IMR-90 (cell line): ENCODE measurements around the gene MAP6. TPM values are rescaled to one million over a fixed set of nuclear protein-coding genes. Genes with fewer than 3 reads are reported as not detected.

Source experiments
- ATAC-seq: fragments of 200-7000 bp; cut with Tn5 transposase; 2 replicates; pipeline ENCODE4 v1.9.1; 2020; ENCODE audit warnings: low read depth, mild to moderate bottlenecking, moderate library complexity
- BruUV-seq: library from RNA; stranded (reverse); fragments of 400-500 nt; replicated peaks from 2 replicates; lab custom pipeline; 2021; lab: Mats Ljungman, UMichigan
- CTCF ChIA-PET: fragments of 300-600 bp; formaldehyde crosslinking; extraction: SDS; loops from one replicate; lab custom pipeline; 2021; ENCODE audit warnings: antibody characterized with exemption; lab: Yijun Ruan, JAX
- POLR2A ChIA-PET: fragments of 300-600 bp; sonication (Branson Sonifier 250); formaldehyde crosslinking; loops from one replicate; lab custom pipeline; 2022; ENCODE audit warnings: antibody characterized with exemption; ENCODE audit not compliant: unreplicated experiment; lab: Charles Lee
- DNase-seq: peaks from one replicate; pipeline ENCODE4 v3.0.0; 2013
- H2AFZ ChIP-seq: replicated peaks from 2 replicates; pipeline ENCODE3; 2013; ENCODE audit warnings: low read length, mild to moderate bottlenecking; ENCODE audit not compliant: poor library complexity
- H2AK5ac ChIP-seq: 2 replicates; pipeline ENCODE4 v1.6.1; 2013; ENCODE audit warnings: low read depth, low read length, inconsistent platforms
- H2AK9ac ChIP-seq: replicated peaks from 2 replicates; pipeline ENCODE3; 2013; ENCODE audit warnings: mild to moderate bottlenecking, low read depth, low read length, moderate library complexity; ENCODE audit not compliant: poor library complexity
- H2BK120ac ChIP-seq: 2 replicates; pipeline ENCODE4 v1.6.1; 2013; ENCODE audit warnings: low read depth, low read length, inconsistent platforms
- H2BK15ac ChIP-seq: 3 replicates; pipeline ENCODE4 v1.6.1; 2013; ENCODE audit warnings: low read depth, low read length, inconsistent platforms
- H2BK20ac ChIP-seq: 2 replicates; pipeline ENCODE4 v1.6.1; 2013; ENCODE audit warnings: low read depth, mild to moderate bottlenecking, inconsistent platforms, low read length, moderate library complexity
- H2BK5ac ChIP-seq: 2 replicates; pipeline ENCODE4 v1.6.1; 2013; ENCODE audit warnings: mild to moderate bottlenecking, low read depth, low read length, inconsistent platforms; ENCODE audit not compliant: poor library complexity, severe bottlenecking
- H3K14ac ChIP-seq: replicated peaks from 2 replicates; pipeline ENCODE4 v1.6.1; 2013; ENCODE audit warnings: low read depth, low read length, inconsistent platforms
- H3K18ac ChIP-seq: 2 replicates; pipeline ENCODE4 v1.6.1; 2013; ENCODE audit warnings: low read depth, low read length, control low read depth
- H3K23ac ChIP-seq: 2 replicates; pipeline ENCODE4 v1.6.1; 2013; ENCODE audit warnings: low read depth, low read length, inconsistent platforms
- H3K27ac ChIP-seq: 2 replicates; pipeline ENCODE4 v1.5.1; 2013; ENCODE audit warnings: mild to moderate bottlenecking, control low read depth, low read length; ENCODE audit not compliant: insufficient read depth
- H3K27me3 ChIP-seq: 2 replicates; pipeline ENCODE4 v1.6.1; 2013; ENCODE audit warnings: low read length; ENCODE audit not compliant: control insufficient read depth, insufficient read depth
- H3K36me3 ChIP-seq: 2 replicates; pipeline ENCODE4 v1.6.1; 2013; ENCODE audit warnings: low read length, mixed read lengths; ENCODE audit not compliant: control insufficient read depth, insufficient read depth
- H3K4ac ChIP-seq: 2 replicates; pipeline ENCODE4 v1.6.1; 2013; ENCODE audit warnings: low read depth, low read length, inconsistent platforms
- H3K4me1 ChIP-seq: 2 replicates; pipeline ENCODE4 v1.6.1; 2013; ENCODE audit warnings: low read length, mixed read lengths; ENCODE audit not compliant: control insufficient read depth, insufficient read depth
- H3K4me2 ChIP-seq: 2 replicates; pipeline ENCODE4 v1.6.1; 2013; ENCODE audit warnings: low read depth, mild to moderate bottlenecking, control low read depth, low read length, moderate library complexity
- H3K4me3 ChIP-seq: 2 replicates; pipeline ENCODE4 v1.5.1; 2013; ENCODE audit warnings: low read depth, mild to moderate bottlenecking, control low read depth, low read length, moderate library complexity; ENCODE audit not compliant: insufficient read depth
- H3K56ac ChIP-seq: 2 replicates; pipeline ENCODE4 v1.6.1; 2013; ENCODE audit warnings: low read length, inconsistent platforms; ENCODE audit not compliant: insufficient read depth; ENCODE audit errors: extremely low read depth
- H3K79me1 ChIP-seq, 2 experiments: 2 replicates each; pipeline ENCODE4 v1.6.1; 2013; ENCODE audit warnings: low read length in 2 of 2, inconsistent platforms in 1 of 2, low read depth in 1 of 2
- H3K9ac ChIP-seq: 2 replicates; pipeline ENCODE4 v1.6.1; 2013; ENCODE audit warnings: low read depth, low read length, control low read depth
- H3K9me1 ChIP-seq: 2 replicates; pipeline ENCODE4 v1.6.1; 2013; ENCODE audit warnings: low read length, inconsistent platforms; ENCODE audit not compliant: insufficient read depth
- H3K9me3 ChIP-seq: 2 replicates; pipeline ENCODE4 v1.6.1; 2013; ENCODE audit warnings: low read length; ENCODE audit not compliant: control insufficient read depth, insufficient read depth
- H4K20me1 ChIP-seq: 2 replicates; pipeline ENCODE4 v1.6.1; 2013; ENCODE audit warnings: low read length, inconsistent platforms; ENCODE audit not compliant: insufficient read depth
- H4K5ac ChIP-seq: 2 replicates; pipeline ENCODE4 v1.6.1; 2013; ENCODE audit warnings: mild to moderate bottlenecking, low read depth, low read length, control low read depth
- H4K8ac ChIP-seq, 2 experiments: 2 replicates each; pipeline ENCODE4 v1.6.1; 2013; ENCODE audit warnings: low read depth in 2 of 2, low read length in 2 of 2, control low read depth in 1 of 2, inconsistent platforms in 1 of 2
- H4K91ac ChIP-seq: 2 replicates; pipeline ENCODE4 v1.6.1; 2013; ENCODE audit warnings: low read depth, low read length, inconsistent platforms; ENCODE audit not compliant: insufficient read depth
- CEBPB ChIP-seq: IDR thresholded peaks from 2 replicates; pipeline ENCODE4 v1.6.1; 2012; ENCODE audit warnings: low read depth, low read length, improper control_type of control experiment
- CHD1 ChIP-seq: IDR thresholded peaks from 2 replicates; pipeline ENCODE4 v1.6.1; 2012; ENCODE audit warnings: low read depth, low read length, improper control_type of control experiment
- CTCF ChIP-seq: conservative IDR thresholded peaks from 2 replicates; pipeline ENCODE4 v1.5.1; 2012; ENCODE audit warnings: mild to moderate bottlenecking, low read depth, low read length, improper control_type of control experiment
- FOS ChIP-seq: fragments of 150-350 bp; IDR thresholded peaks from 2 replicates; pipeline ENCODE4 v1.6.1; 2016; ENCODE audit warnings: low read depth, low read length
- MAFK ChIP-seq: IDR thresholded peaks from 2 replicates; pipeline ENCODE4 v1.6.1; 2012; ENCODE audit warnings: low read depth, low read length, improper control_type of control experiment
- MAZ ChIP-seq: IDR thresholded peaks from 2 replicates; pipeline ENCODE4 v1.6.1; 2012; ENCODE audit warnings: low read depth, mild to moderate bottlenecking, low read length, improper control_type of control experiment, moderate library complexity, borderline replicate concordance
- NFE2L2 ChIP-seq: fragments of 150-350 bp; IDR thresholded peaks from 2 replicates; pipeline ENCODE4 v1.6.1; 2016; ENCODE audit warnings: low read depth, mild to moderate bottlenecking, low read length
- RCOR1 ChIP-seq: IDR thresholded peaks from 2 replicates; pipeline ENCODE4 v1.6.1; 2012; ENCODE audit warnings: mild to moderate bottlenecking, low read length, improper control_type of control experiment; ENCODE audit not compliant: insufficient replicate concordance
- RFX5 ChIP-seq: IDR thresholded peaks from 2 replicates; pipeline ENCODE4 v1.8.0; 2012; ENCODE audit warnings: low read depth, mild to moderate bottlenecking, low read length, moderate library complexity
- USF2 ChIP-seq: fragments of 150-350 bp; IDR thresholded peaks from 2 replicates; pipeline ENCODE4 v1.6.1; 2017; ENCODE audit warnings: mild to moderate bottlenecking, antibody characterized with exemption, low read length, low read depth
- WGBS, 2 experiments: methylation state at CpG; one replicate each; pipeline versions ENCODE4 v1.1.5 to v1.1.7; 2013; ENCODE audit warnings: missing lambda C conversion rate in 2 of 2; ENCODE audit not compliant: insufficient read length in 1 of 2; ENCODE audit errors: extremely low coverage in 2 of 2; 5-methylcytosine and 5-hydroxymethylcytosine counted together
- dilution Hi-C: fragments of 300-500 bp; cut with HindIII; formaldehyde crosslinking; loops from one replicate; pipeline ENCODE4 v1.14.3; 2018; ENCODE audit warnings: low sequenced_read_pairs; ENCODE audit not compliant: unreplicated experiment
- in situ Hi-C: fragments of 300-500 bp; cut with MboI; formaldehyde crosslinking; loops from 3 replicates; pipeline ENCODE4 v1.14.3; 2019; ENCODE audit warnings: low sequenced_read_pairs, inconsistent platforms, mixed read lengths
- intact Hi-C: fragments of 100-400 bp; cut with micrococcal nuclease; formaldehyde crosslinking; loops from 2 replicates; pipeline ENCODE4 v1.10.0; 2022
- polyA plus RNA-seq, 3 experiments: library from polyadenylated mRNA; depleted of rRNA; stranded (reverse); fragments of >200 nt; gene quantifications; 2 replicates each; pipeline ENCODE4 v1.2.3, GENCODE V29; 2012; ENCODE audit warnings: low replicate concordance in 1 of 3
- total RNA-seq: library from RNA; depleted of rRNA; stranded (reverse); fragments of >200 nt; gene quantifications from 2 replicates; pipeline ENCODE4 v1.2.3, GENCODE V29; 2012

Gene MAP6
- total and polyA plus RNA-seq, 2 of the 4 experiments (the other 2 are of a cell fraction), result 3.0 to 3.4 TPM

DNA sequence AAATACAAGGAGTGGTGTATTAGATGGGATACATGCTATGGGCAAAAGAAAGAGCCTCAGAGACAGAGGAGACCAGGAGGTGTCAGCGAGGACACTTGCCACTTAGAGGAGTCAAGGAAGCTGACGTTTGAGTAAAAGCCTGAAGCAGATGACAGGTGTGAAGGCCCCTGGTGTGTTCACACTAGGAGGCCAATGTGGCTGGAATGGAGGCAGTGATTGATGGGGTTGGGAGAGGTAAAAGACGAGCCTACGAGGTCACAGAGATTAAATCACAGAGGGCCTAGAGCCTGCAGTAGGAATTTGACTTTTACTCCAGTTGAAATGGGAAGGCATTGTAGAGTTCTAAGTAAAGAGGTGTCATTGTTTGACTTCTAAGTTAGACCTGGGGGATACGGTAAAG lies 131.1 kb downstream of the MAP6 start:
- Histone ChIP-seq H4K5ac (no peak overlapping the region), H4K91ac (no peak overlapping the region), H3K36me3 (no peaks in the 10 kb centered on the region), H3K18ac (no peak overlapping the region), H3K9me3 (no peaks in the 10 kb centered on the region), H2BK20ac (no peak overlapping the region), H2AK9ac (no peak overlapping the region), H3K4me1 (peaks cover 8% of the 10 kb centered on the region; the same call in 1 of the 2 replicates), H3K27ac (no peak overlapping the region), H2BK15ac (no peak overlapping the region), H2AFZ (no peak overlapping the region), H3K4me3 (no peak overlapping the region), H3K9me1 (no peaks in the 10 kb centered on the region), H2AK5ac (no peak overlapping the region), H2BK5ac (no peak overlapping the region), H3K4me2 (no peak overlapping the region), H3K56ac (no peak overlapping the region), H2BK120ac (no peak overlapping the region), H4K20me1 (no peaks in the 10 kb centered on the region), H3K23ac (no peak overlapping the region), H4K8ac (no peak overlapping the region), H3K27me3 (no peaks in the 10 kb centered on the region; the same call in 1 of the 2 replicates), H3K4ac (no peak overlapping the region), H3K14ac (no peak overlapping the region), H3K79me1 (no peaks in the 10 kb centered on the region), H3K9ac (no peak overlapping the region)
- CTCF ChIA-PET, result no interaction called here
- ATAC-seq (no peak), DNase-seq (no peak)
- dilution Hi-C loops (no loop called here), intact Hi-C loops (no loop called here), in situ Hi-C loops (loop anchor here (25.0 kb wide), 1 partner anchor 250 kb away; no protein-coding TSS in a partner anchor)
- TF ChIP-seq USF2, result no peak
- no peak for TF ChIP-seq MAFK
- TF ChIP-seq RCOR1, result no peak
- TF ChIP-seq RFX5, result no peak
- TF ChIP-seq CEBPB, result no peak
- TF ChIP-seq CHD1, result no peak
- TF ChIP-seq NFE2L2, result no peak
- no peak for TF ChIP-seq MAZ
- no peak for TF ChIP-seq CTCF
- TF ChIP-seq FOS, result no peak
- no TSS peak for BruUV-seq
- WGBS, 2 experiments, result 68% methylated on average over 4 of the region's 5 CpGs; no CpG with 5 or more reads in 1 of the 2 experiments
- POLR2A ChIA-PET, result no interaction called here
